SK-N-SH (cell line): Measurements from ENCODE around the gene ELMO1. TPM values are rescaled to one million over a fixed set of nuclear protein-coding genes. Genes with fewer than 3 reads are reported as not detected.

Experiments used
- CTCF ChIA-PET: fragments of 300-600, 350-600 bp; formaldehyde crosslinking; extraction: SDS; loops from one replicate; lab custom pipeline; 2021; lab: Yijun Ruan, JAX
- POLR2A ChIA-PET: fragments of 350-600 bp; sonication (Branson Sonifier 250); formaldehyde crosslinking; extraction: SDS; loops from one replicate; lab custom pipeline; 2020; ENCODE audit warnings: antibody characterized with exemption, inconsistent platforms; lab: Yijun Ruan, JAX
- DNase-seq: peaks from one replicate; pipeline ENCODE4 v3.0.0; 2012
- H2AFZ ChIP-seq: fragments of 200-600 bp; sonication (generic); 2 replicates; pipeline ENCODE4 v1.8.1; 2016; ENCODE audit warnings: antibody characterized with exemption, mild to moderate bottlenecking, low read depth
- H3F3A ChIP-seq: fragments of 200-600 bp; sonication (generic); replicated peaks from 2 replicates; pipeline ENCODE3; 2016; ENCODE audit warnings: antibody characterized with exemption, mild to moderate bottlenecking; ENCODE audit not compliant: insufficient read depth
- H3K27ac ChIP-seq, 2 experiments: fragments of 200-500 bp in 1 of 2; fragments of 200-600 bp in 1 of 2; sonication (Bioruptor generic) in 1 of 2; sonication (generic), shearing (Covaris generic) in 1 of 2; 2 replicates each; pipeline versions ENCODE4 v1.5.1 to v1.6.1; 2014 to 2016; ENCODE audit warnings: low read depth in 2 of 2, inconsistent platforms in 1 of 2, low read length in 1 of 2, mild to moderate bottlenecking in 1 of 2, mixed read lengths in 1 of 2
- H3K27me3 ChIP-seq: fragments of 200-600 bp; sonication (generic), shearing (Covaris generic); 2 replicates; pipeline ENCODE4 v1.6.1; 2016; ENCODE audit warnings: mixed run types; ENCODE audit not compliant: insufficient read depth
- H3K36me3 ChIP-seq, 2 experiments: fragments of 200-500 bp in 1 of 2; fragments of 200-600 bp in 1 of 2; sonication (Bioruptor generic) in 1 of 2; sonication (generic) in 1 of 2; replicated peaks in 1 of 2; 2 replicates each; pipeline versions ENCODE3 to v1.5.1; 2014 to 2016; ENCODE audit warnings: low read length in 1 of 2, mild to moderate bottlenecking in 1 of 2; ENCODE audit not compliant: insufficient read depth in 2 of 2, control insufficient read depth in 1 of 2
- H3K4me1 ChIP-seq, 2 experiments: fragments of 200-500 bp in 1 of 2; fragments of 200-600 bp in 1 of 2; sonication (Bioruptor generic) in 1 of 2; sonication (generic), shearing (Covaris generic) in 1 of 2; 2 replicates each; pipeline versions ENCODE4 v1.5.1 to v1.6.1; 2014 to 2016; ENCODE audit warnings: low read depth in 1 of 2, low read length in 1 of 2, mixed run types in 1 of 2; ENCODE audit not compliant: insufficient read depth in 2 of 2, control insufficient read depth in 1 of 2
- H3K4me2 ChIP-seq: fragments of 200-600 bp; sonication (generic), shearing (Covaris generic); 2 replicates; pipeline ENCODE4 v1.6.1; 2017; ENCODE audit warnings: mixed run types
- H3K4me3 ChIP-seq, 2 experiments: fragments of 200-500 bp in 1 of 2; fragments of 200-600 bp in 1 of 2; sonication (Bioruptor generic) in 1 of 2; sonication (generic), shearing (Covaris generic) in 1 of 2; 2 replicates each; pipeline versions ENCODE4 v1.5.1 to v1.8.1; 2014 to 2016; ENCODE audit warnings: low read depth in 2 of 2, inconsistent platforms in 1 of 2, low read length in 1 of 2, mild to moderate bottlenecking in 1 of 2, mixed read lengths in 1 of 2, moderate library complexity in 1 of 2
- H3K79me2 ChIP-seq: fragments of 200-600 bp; sonication (generic); 2 replicates; pipeline ENCODE4 v1.8.1; 2017; ENCODE audit warnings: mild to moderate bottlenecking; ENCODE audit not compliant: insufficient read depth
- H3K9ac ChIP-seq: fragments of 200-600 bp; sonication (generic); 2 replicates; pipeline ENCODE4 v1.6.1; 2017; ENCODE audit warnings: mixed run types
- H3K9me2 ChIP-seq: fragments of 200-600 bp; sonication (generic); 2 replicates; pipeline ENCODE4 v1.6.1; 2017; ENCODE audit warnings: mixed run types
- H3K9me3 ChIP-seq: fragments of 200-600 bp; sonication (generic); 2 replicates; pipeline ENCODE4 v1.6.1; 2017; ENCODE audit warnings: mixed run types, mild to moderate bottlenecking, moderate library complexity
- H4K20me1 ChIP-seq: fragments of 200-600 bp; sonication (generic); 2 replicates; pipeline ENCODE4 v1.6.1; 2017; ENCODE audit warnings: mild to moderate bottlenecking, mixed run types; ENCODE audit not compliant: insufficient read depth
- CHD2 ChIP-seq: fragments of 150-350 bp; IDR thresholded peaks from 2 replicates; pipeline ENCODE4 v1.6.1; 2018; ENCODE audit warnings: low read length; ENCODE audit not compliant: partially characterized antibody
- CTCF ChIP-seq: fragments of 200-600 bp; sonication (generic); IDR thresholded peaks from 2 replicates; pipeline ENCODE4 v1.6.1; 2017; ENCODE audit warnings: antibody characterized with exemption, mild to moderate bottlenecking, moderate library complexity
- ELF1 ChIP-seq: IDR thresholded peaks from 2 replicates; pipeline ENCODE4 v1.4.0; 2012
- EP300 ChIP-seq, 2 experiments: IDR thresholded peaks; 2 replicates each; pipeline versions ENCODE4 v1.4.0 to v1.6.1; 2012; ENCODE audit warnings: borderline replicate concordance in 1 of 2, low read depth in 1 of 2, low read length in 1 of 2
- EZH2phosphoT487 ChIP-seq: fragments of 200-600 bp; sonication (generic); IDR thresholded peaks from 2 replicates; pipeline ENCODE4 v1.6.1; 2017; ENCODE audit warnings: low read depth, mixed run types, mild to moderate bottlenecking, antibody characterized with exemption, moderate library complexity, borderline replicate concordance
- FOSL2 ChIP-seq: IDR thresholded peaks from 2 replicates; pipeline ENCODE4 v1.4.0; 2012; ENCODE audit warnings: low read depth, mild to moderate bottlenecking, moderate library complexity, borderline replicate concordance
- FOXJ3 ChIP-seq: sonication (generic); formaldehyde crosslinking; IDR thresholded peaks from 2 replicates; pipeline ENCODE4 v1.5.1; 2020; ENCODE audit warnings: mild to moderate bottlenecking, missing genetic modification reagents
- FOXM1 ChIP-seq: IDR thresholded peaks from 2 replicates; pipeline ENCODE4 v1.4.0; 2012; ENCODE audit warnings: low read depth, mild to moderate bottlenecking
- GABPA ChIP-seq: IDR thresholded peaks from 2 replicates; pipeline ENCODE4 v1.4.0; 2012; ENCODE audit warnings: low read depth, mild to moderate bottlenecking
- GATA2 ChIP-seq: sonication (generic); formaldehyde crosslinking; IDR thresholded peaks from 2 replicates; pipeline ENCODE4 v1.5.0; 2020; ENCODE audit warnings: mild to moderate bottlenecking, missing genetic modification reagents
- JUND ChIP-seq: IDR thresholded peaks from 2 replicates; pipeline ENCODE4 v1.4.0; 2012
- MXI1 ChIP-seq: IDR thresholded peaks from 2 replicates; pipeline ENCODE4 v1.6.1; 2012; ENCODE audit warnings: mild to moderate bottlenecking, low read depth, low read length, improper control_type of control experiment
- NRF1 ChIP-seq: IDR thresholded peaks from 2 replicates; pipeline ENCODE4 v1.6.1; 2012; ENCODE audit warnings: low read depth, mild to moderate bottlenecking, low read length
- POLR2AphosphoS5 ChIP-seq: IDR thresholded peaks from 2 replicates; pipeline ENCODE4 v1.6.1; 2012; ENCODE audit warnings: low read depth, low read length
- RAD21 ChIP-seq: IDR thresholded peaks from 2 replicates; pipeline ENCODE4 v1.6.1; 2012; ENCODE audit warnings: mild to moderate bottlenecking, low read length
- RFX5 ChIP-seq: IDR thresholded peaks from 2 replicates; pipeline ENCODE4 v1.6.1; 2012; ENCODE audit warnings: mild to moderate bottlenecking, improper control_type of control experiment, low read length
- SMC3 ChIP-seq: IDR thresholded peaks from 2 replicates; pipeline ENCODE4 v1.6.1; 2012; ENCODE audit warnings: low read depth, low read length, improper control_type of control experiment
- TCF12 ChIP-seq: IDR thresholded peaks from 2 replicates; pipeline ENCODE4 v1.4.0; 2012
- TEAD4 ChIP-seq: IDR thresholded peaks from 2 replicates; pipeline ENCODE4 v1.4.0; 2012; ENCODE audit warnings: mild to moderate bottlenecking, borderline replicate concordance; ENCODE audit not compliant: insufficient read depth
- USF2 ChIP-seq: fragments of 150-350 bp; IDR thresholded peaks from 2 replicates; pipeline ENCODE4 v1.6.1; 2017; ENCODE audit warnings: antibody characterized with exemption, low read length, low read depth, borderline replicate concordance
- YY1 ChIP-seq: IDR thresholded peaks from 2 replicates; pipeline ENCODE4 v1.4.0; 2012; ENCODE audit warnings: low read depth, mild to moderate bottlenecking
- WGBS: methylation state at CpG from one replicate; pipeline ENCODE4 v1.1.6; 2017; ENCODE audit warnings: low lambda C conversion rate; 5-methylcytosine and 5-hydroxymethylcytosine counted together
- polyA plus RNA-seq, 3 experiments: library from polyadenylated mRNA; depleted of rRNA; stranded (reverse); fragments of >200 nt; gene quantifications; 2 replicates each; pipeline ENCODE4 v1.2.3, GENCODE V29; 2012

Gene ELMO1
- polyA plus RNA-seq, 1 of the 3 experiments (the other 2 are of a cell fraction) = 0.64 TPM

- H4K20me1 ChIP-seq = no peaks in the 10 kb centered on the region
- no peaks in the 10 kb centered on the region for H3K9me2 ChIP-seq
- no peak overlapping the region for H3K9ac ChIP-seq
- no peaks in the 10 kb centered on the region for H3K79me2 ChIP-seq
- H3K36me3 ChIP-seq = no peaks in the 10 kb centered on the region
- H3F3A ChIP-seq = no peaks in the 10 kb centered on the region
- H3K9me3 ChIP-seq = no peaks in the 10 kb centered on the region
- DNase-seq = no peak
- POLR2A ChIA-PET = no interaction called here
- no peak overlapping the region for H2AFZ ChIP-seq
- H3K27me3 ChIP-seq = no peaks in the 10 kb centered on the region
- WGBS = 45% methylated on average over 6 of the region's 6 CpGs
- no peak overlapping the region for H3K4me2 ChIP-seq
- TF ChIP-seq RFX5 = no peak
- no peak for TF ChIP-seq USF2
- TF ChIP-seq NRF1 = no peak
- no peak for TF ChIP-seq FOSL2
- no peak for TF ChIP-seq ELF1
- TF ChIP-seq GABPA = no peak
- TF ChIP-seq, all 33 proteins: peak for 0
- Histone ChIP-seq H3K4me1 (peaks cover 0 to 17% of the 10 kb centered on the region in 2 experiments; a peak in 2 of 4 replicates), H3K4me3 (no peak overlapping the region), H3K27ac (no peak overlapping the region)
- CTCF ChIA-PET = interaction anchor here (0.6 to 1.6 kb wide), 10 partner anchors 10 to 663 kb away, joined by 3 to 5 read pairs (median 3); no protein-coding TSS in a partner anchor
Observed at GRCh38 chr7:37104822-37105518, 343.7 kb downstream of the ELMO1 start.

- no peaks in the 10 kb centered on the region for H3K36me3 ChIP-seq
- peaks cover 0 to 15% of the 10 kb centered on the region in 2 experiments; a peak in 2 of 4 replicates for H3K4me1 ChIP-seq
- H3K4me2 ChIP-seq = no peak overlapping the region
- 26% methylated on average over 2 of the region's 2 CpGs for WGBS
- no peaks in the 10 kb centered on the region for H3K9me3 ChIP-seq
- ChIA-PET POLR2A (no interaction called here), CTCF (interaction anchor here (1.3 kb wide), 1 partner anchor 115 kb away, joined by 3 read pairs; no protein-coding TSS in a partner anchor)
- no peaks in the 10 kb centered on the region for H3K79me2 ChIP-seq
- DNase-seq = no peak
- H3K4me3 ChIP-seq = no peak overlapping the region
- no peaks in the 10 kb centered on the region for H4K20me1 ChIP-seq
- H3K9ac ChIP-seq = no peak overlapping the region
- H3K27me3 ChIP-seq = no peaks in the 10 kb centered on the region
- H3K27ac ChIP-seq = no peak overlapping the region
- TF ChIP-seq CTCF (no peak), FOXJ3 (CRISPR knock-in tag) (no peak), USF2 (no peak), SMC3 (no peak), TEAD4 (no peak), MXI1 (no peak), FOXM1 (no peak), FOSL2 (no peak), RAD21 (no peak), EP300 (IDR thresholded peaks at IDR 0.05; ENCODE audit: borderline replicate concordance in 1 of 2, low read depth in 1 of 2, low read length in 1 of 2) (no peak), YY1 (no peak), CHD2 (no peak), EZH2phosphoT487 (no peak), POLR2AphosphoS5 (no peak), GABPA (no peak), GATA2 (CRISPR knock-in tag) (no peak), TCF12 (no peak), JUND (no peak)
- no peak overlapping the region for H2AFZ ChIP-seq
- H3F3A ChIP-seq = no peaks in the 10 kb centered on the region
- no peaks in the 10 kb centered on the region for H3K9me2 ChIP-seq
Observed at GRCh38 chr7:37102518-37103137, 346.0 kb downstream of the ELMO1 start.
